HepG2 (cell line): ENCODE results near the gene ABCC3. TPM values are rescaled to one million over a fixed set of nuclear protein-coding genes. Genes with fewer than 3 reads are reported as not detected.

ENCODE experiments used
- CHD4 ChIP-seq: fragments of 200-600 bp; sonication (generic); IDR thresholded peaks from 2 replicates; pipeline ENCODE4 v1.7.0; 2017; ENCODE audit warnings: mild to moderate bottlenecking, low read length, borderline replicate concordance
- FOXP1 ChIP-seq, 2 experiments: fragments of 450-650 bp in 1 of 2; IDR thresholded peaks; 2 replicates each; pipeline ENCODE4 v1.6.1; 2017 to 2018; ENCODE audit warnings: antibody characterized with exemption in 1 of 2
- GABPA ChIP-seq, 2 experiments: IDR thresholded peaks; 2 replicates each; pipeline ENCODE4 v1.6.1; 2011 to 2016; ENCODE audit warnings: low read depth in 2 of 2, low read length in 1 of 2, missing biosample characterization in 1 of 2, missing genetic modification characterization in 1 of 2
- KMT2B ChIP-seq: IDR thresholded peaks from 2 replicates; pipeline ENCODE4 v1.6.1; 2016; ENCODE audit warnings: missing genetic modification reagents, missing compliant biosample characterization
- RXRB ChIP-seq: IDR thresholded peaks from 2 replicates; pipeline ENCODE4 v1.6.1; 2016; ENCODE audit warnings: borderline replicate concordance, missing genetic modification reagents, missing compliant biosample characterization
- SMC3 ChIP-seq: IDR thresholded peaks from 2 replicates; pipeline ENCODE4 v1.6.1; 2011; ENCODE audit warnings: low read length, improper control_type of control experiment
- SP5 ChIP-seq: IDR thresholded peaks from 2 replicates; pipeline ENCODE4 v1.6.1; 2016; ENCODE audit warnings: low read depth, borderline replicate concordance
- SRF ChIP-seq: IDR thresholded peaks from 2 replicates; pipeline ENCODE4 v1.6.1; 2011; ENCODE audit warnings: mild to moderate bottlenecking, low read depth, low read length, moderate library complexity
- ZFP37 ChIP-seq: sonication (generic); formaldehyde crosslinking; IDR thresholded peaks from 2 replicates; pipeline ENCODE4 v1.4.0; 2020; ENCODE audit warnings: missing genetic modification reagents, borderline replicate concordance
- ZFP41 ChIP-seq: sonication (generic); formaldehyde crosslinking; IDR thresholded peaks from 2 replicates; pipeline ENCODE4 v1.4.0; 2020; ENCODE audit warnings: mild to moderate bottlenecking, missing genetic modification reagents, borderline replicate concordance
- ZNF136 ChIP-seq: sonication (generic); formaldehyde crosslinking; IDR thresholded peaks from 2 replicates; pipeline ENCODE4 v1.8.1; 2022; ENCODE audit warnings: low read depth, mild to moderate bottlenecking, moderate library complexity, missing genetic modification reagents
- ZNF205 ChIP-seq: IDR thresholded peaks from 2 replicates; pipeline ENCODE4 v1.6.1; 2018; ENCODE audit warnings: missing biosample characterization, missing genetic modification reagents
- ZNF253 ChIP-seq: sonication (generic); formaldehyde crosslinking; IDR thresholded peaks from 2 replicates; pipeline ENCODE4 v1.8.0; 2022; ENCODE audit warnings: mild to moderate bottlenecking, missing genetic modification reagents, borderline replicate concordance
- ZNF530 ChIP-seq: sonication (generic); formaldehyde crosslinking; IDR thresholded peaks from 2 replicates; pipeline ENCODE4 v1.5.0; 2020; ENCODE audit warnings: low read depth, mild to moderate bottlenecking, missing genetic modification reagents
- ZNF720 ChIP-seq: sonication (generic); formaldehyde crosslinking; IDR thresholded peaks from 2 replicates; pipeline ENCODE4 v1.4.0; 2020; ENCODE audit warnings: missing genetic modification reagents
- ZNF850 ChIP-seq: sonication (generic); formaldehyde crosslinking; conservative IDR thresholded peaks from 2 replicates; pipeline ENCODE4 v1.9.0; 2021; ENCODE audit warnings: mild to moderate bottlenecking, missing genetic modification reagents
- polyA plus RNA-seq, 8 experiments: library from polyadenylated mRNA; depleted of rRNA in 3 of 8; stranded (reverse) in 7 of 8; unstranded in 1 of 8; fragments of >200 nt; fragmentation: Illumina TruSeq in 4 of 8; extraction: Trizol in 4 of 8; gene quantifications; 2 replicates each; pipeline versions ENCODE4 v1.2.1 to v1.2.3, GENCODE V29; 2011 to 2016; ENCODE audit warnings: low read depth in 4 of 8, missing spikeins in 1 of 8, mixed read lengths in 1 of 8; ENCODE audit not compliant: insufficient read depth in 1 of 8
- total RNA-seq, 5 experiments: library from RNA; depleted of rRNA; stranded (reverse); fragments of >200 nt; fragmentation: Illumina TruSeq; extraction: Trizol; gene quantifications; 2 replicates each; pipeline ENCODE4 v1.2.3, GENCODE V29; 2016; ENCODE audit warnings: low read depth in 1 of 5
- TF ChIP-seq, protein P1 (sequence below), 2 experiments: sonication (generic) in 1 of 2; formaldehyde crosslinking in 1 of 2; IDR thresholded peaks; 2 replicates each; pipeline versions ENCODE4 v1.4.0 to v1.6.1; 2016 to 2020; ENCODE audit warnings: borderline replicate concordance in 1 of 2, low read depth in 1 of 2, mild to moderate bottlenecking in 1 of 2, missing genetic modification reagents in 1 of 2
- TF ChIP-seq, protein P2 (sequence below): sonication (generic); formaldehyde crosslinking; conservative IDR thresholded peaks from 2 replicates; pipeline ENCODE4 v1.5.0; 2020; ENCODE audit warnings: missing genetic modification reagents
- TF ChIP-seq, protein P3 (sequence below): sonication (generic); formaldehyde crosslinking; IDR thresholded peaks from 2 replicates; pipeline ENCODE4 v1.5.0; 2020; ENCODE audit warnings: missing genetic modification reagents, mild to moderate bottlenecking, borderline replicate concordance
- TF ChIP-seq, protein P4 (sequence below): sonication (generic); formaldehyde crosslinking; IDR thresholded peaks from 2 replicates; pipeline ENCODE4 v1.5.0; 2020; ENCODE audit warnings: missing genetic modification reagents

The ABCC3 gene
- total and polyA plus RNA-seq, 2 of the 13 experiments (the other 11 are each of a cell fraction or from before 2014, with no cell fraction given) = 25.2 to 50.7 TPM

DNA sequence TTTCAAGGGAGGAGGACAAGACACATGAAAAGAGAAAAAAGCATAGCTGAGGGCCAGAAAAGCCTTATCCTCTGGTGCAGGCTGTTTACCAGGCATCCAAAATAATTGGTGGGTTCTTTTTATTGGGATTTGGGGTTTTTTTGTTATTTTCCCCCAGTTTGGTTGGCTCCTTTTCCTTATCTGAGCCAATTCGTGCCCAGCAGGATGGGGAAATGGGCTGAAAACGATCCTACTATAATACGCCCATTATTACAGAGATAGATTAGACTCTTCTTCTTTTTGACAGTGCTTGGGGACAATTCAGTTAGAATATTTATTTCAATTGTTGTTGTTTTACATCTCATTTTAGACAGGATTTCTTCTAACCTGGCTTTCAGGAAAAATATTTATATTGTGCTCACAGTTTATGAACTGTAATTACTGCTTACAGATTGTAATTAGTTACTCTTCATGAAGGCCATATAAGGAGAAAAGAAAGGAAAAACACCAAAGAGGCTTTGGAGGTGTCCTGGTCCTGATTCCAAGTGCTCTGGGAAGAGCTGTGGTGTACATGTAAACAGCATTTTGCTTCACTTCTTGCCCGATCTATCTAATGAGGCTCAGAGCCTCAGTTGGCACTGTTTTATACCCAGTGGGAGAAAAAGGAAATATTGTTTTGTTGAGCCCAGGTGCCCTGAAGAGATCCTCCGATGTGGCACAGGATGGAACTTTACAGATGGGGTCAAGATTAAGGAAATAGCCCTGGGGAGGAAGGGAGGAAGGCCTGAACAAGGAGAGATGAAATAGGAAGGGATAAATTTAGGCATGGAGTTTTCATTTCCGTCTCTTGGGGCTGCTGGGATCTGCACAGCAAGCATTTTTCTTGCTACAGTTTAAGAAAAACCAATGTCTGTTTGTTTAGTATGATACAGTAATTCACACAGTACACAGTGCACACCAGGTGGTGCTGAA is 73.6 kb downstream of the ABCC3 start (continued):
- TF ChIP-seq, protein P1, sequence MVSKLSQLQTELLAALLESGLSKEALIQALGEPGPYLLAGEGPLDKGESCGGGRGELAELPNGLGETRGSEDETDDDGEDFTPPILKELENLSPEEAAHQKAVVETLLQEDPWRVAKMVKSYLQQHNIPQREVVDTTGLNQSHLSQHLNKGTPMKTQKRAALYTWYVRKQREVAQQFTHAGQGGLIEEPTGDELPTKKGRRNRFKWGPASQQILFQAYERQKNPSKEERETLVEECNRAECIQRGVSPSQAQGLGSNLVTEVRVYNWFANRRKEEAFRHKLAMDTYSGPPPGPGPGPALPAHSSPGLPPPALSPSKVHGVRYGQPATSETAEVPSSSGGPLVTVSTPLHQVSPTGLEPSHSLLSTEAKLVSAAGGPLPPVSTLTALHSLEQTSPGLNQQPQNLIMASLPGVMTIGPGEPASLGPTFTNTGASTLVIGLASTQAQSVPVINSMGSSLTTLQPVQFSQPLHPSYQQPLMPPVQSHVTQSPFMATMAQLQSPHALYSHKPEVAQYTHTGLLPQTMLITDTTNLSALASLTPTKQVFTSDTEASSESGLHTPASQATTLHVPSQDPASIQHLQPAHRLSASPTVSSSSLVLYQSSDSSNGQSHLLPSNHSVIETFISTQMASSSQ (IDR thresholded peaks at IDR 0.05; ENCODE audit: low read depth) = 0 out of 2 replicates have a peak, but pooled peaks have one; percentile 8
- TF ChIP-seq, protein P1 (CRISPR knock-in tag; IDR thresholded peaks at IDR 0.05; ENCODE audit: borderline replicate concordance) = no peak
- no peak for TF ChIP-seq FOXP1 (IDR thresholded peaks at IDR 0.05)
- no peak for TF ChIP-seq FOXP1 (CRISPR knock-in tag; IDR thresholded peaks at IDR 0.05)
- peak; percentile 66; the same call in 1 of the 2 replicates for TF ChIP-seq CHD4
- peak; percentile 45 for TF ChIP-seq SRF
- no peak for TF ChIP-seq KMT2B (CRISPR knock-in tag)
- no peak for TF ChIP-seq GABPA (IDR thresholded peaks at IDR 0.05; ENCODE audit: low read depth, low read length)
- 0 out of 2 replicates have a peak, but pooled peaks have one; percentile 31 for TF ChIP-seq GABPA (CRISPR knock-in tag; IDR thresholded peaks at IDR 0.05; ENCODE audit: low read depth)
- TF ChIP-seq RXRB (CRISPR knock-in tag) = peak; percentile 14
- TF ChIP-seq ZNF205 (CRISPR knock-in tag) = peak; percentile 18; the same call in 1 of the 2 replicates
- TF ChIP-seq, protein P2, sequence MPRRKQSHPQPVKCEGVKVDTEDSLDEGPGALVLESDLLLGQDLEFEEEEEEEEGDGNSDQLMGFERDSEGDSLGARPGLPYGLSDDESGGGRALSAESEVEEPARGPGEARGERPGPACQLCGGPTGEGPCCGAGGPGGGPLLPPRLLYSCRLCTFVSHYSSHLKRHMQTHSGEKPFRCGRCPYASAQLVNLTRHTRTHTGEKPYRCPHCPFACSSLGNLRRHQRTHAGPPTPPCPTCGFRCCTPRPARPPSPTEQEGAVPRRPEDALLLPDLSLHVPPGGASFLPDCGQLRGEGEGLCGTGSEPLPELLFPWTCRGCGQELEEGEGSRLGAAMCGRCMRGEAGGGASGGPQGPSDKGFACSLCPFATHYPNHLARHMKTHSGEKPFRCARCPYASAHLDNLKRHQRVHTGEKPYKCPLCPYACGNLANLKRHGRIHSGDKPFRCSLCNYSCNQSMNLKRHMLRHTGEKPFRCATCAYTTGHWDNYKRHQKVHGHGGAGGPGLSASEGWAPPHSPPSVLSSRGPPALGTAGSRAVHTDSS (CRISPR knock-in tag) = 0 out of 2 replicates have a peak, but pooled peaks have one; percentile 17
- TF ChIP-seq, protein P3, sequence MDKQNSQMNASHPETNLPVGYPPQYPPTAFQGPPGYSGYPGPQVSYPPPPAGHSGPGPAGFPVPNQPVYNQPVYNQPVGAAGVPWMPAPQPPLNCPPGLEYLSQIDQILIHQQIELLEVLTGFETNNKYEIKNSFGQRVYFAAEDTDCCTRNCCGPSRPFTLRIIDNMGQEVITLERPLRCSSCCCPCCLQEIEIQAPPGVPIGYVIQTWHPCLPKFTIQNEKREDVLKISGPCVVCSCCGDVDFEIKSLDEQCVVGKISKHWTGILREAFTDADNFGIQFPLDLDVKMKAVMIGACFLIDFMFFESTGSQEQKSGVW (CRISPR knock-in tag) = no peak
- no peak; the same call in 1 of the 2 replicates for TF ChIP-seq SP5 (CRISPR knock-in tag)
- TF ChIP-seq ZNF253 (CRISPR knock-in tag) = no peak
- TF ChIP-seq ZNF720 (CRISPR knock-in tag) = no peak
- TF ChIP-seq ZNF136 (CRISPR knock-in tag) = 0 out of 2 replicates have a peak, but pooled peaks have one; percentile 61
- no peak for TF ChIP-seq ZNF850 (CRISPR knock-in tag)
- TF ChIP-seq ZFP37 = no peak
- no peak for TF ChIP-seq ZNF530
- no peak for TF ChIP-seq SMC3
- no peak for TF ChIP-seq ZFP41 (CRISPR knock-in tag)
- TF ChIP-seq, protein P4, sequence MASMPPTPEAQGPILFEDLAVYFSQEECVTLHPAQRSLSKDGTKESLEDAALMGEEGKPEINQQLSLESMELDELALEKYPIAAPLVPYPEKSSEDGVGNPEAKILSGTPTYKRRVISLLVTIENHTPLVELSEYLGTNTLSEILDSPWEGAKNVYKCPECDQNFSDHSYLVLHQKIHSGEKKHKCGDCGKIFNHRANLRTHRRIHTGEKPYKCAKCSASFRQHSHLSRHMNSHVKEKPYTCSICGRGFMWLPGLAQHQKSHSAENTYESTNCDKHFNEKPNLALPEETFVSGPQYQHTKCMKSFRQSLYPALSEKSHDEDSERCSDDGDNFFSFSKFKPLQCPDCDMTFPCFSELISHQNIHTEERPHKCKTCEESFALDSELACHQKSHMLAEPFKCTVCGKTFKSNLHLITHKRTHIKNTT = no peak
